ENCODE results near the gene HOXB7. TPM values are rescaled to one million over a fixed set of nuclear protein-coding genes. Genes with fewer than 3 reads are reported as not detected.

Gene HOXB7
- total RNA-seq, 1 experiment from 2014 or later, result 9.1 TPM

DNA sequence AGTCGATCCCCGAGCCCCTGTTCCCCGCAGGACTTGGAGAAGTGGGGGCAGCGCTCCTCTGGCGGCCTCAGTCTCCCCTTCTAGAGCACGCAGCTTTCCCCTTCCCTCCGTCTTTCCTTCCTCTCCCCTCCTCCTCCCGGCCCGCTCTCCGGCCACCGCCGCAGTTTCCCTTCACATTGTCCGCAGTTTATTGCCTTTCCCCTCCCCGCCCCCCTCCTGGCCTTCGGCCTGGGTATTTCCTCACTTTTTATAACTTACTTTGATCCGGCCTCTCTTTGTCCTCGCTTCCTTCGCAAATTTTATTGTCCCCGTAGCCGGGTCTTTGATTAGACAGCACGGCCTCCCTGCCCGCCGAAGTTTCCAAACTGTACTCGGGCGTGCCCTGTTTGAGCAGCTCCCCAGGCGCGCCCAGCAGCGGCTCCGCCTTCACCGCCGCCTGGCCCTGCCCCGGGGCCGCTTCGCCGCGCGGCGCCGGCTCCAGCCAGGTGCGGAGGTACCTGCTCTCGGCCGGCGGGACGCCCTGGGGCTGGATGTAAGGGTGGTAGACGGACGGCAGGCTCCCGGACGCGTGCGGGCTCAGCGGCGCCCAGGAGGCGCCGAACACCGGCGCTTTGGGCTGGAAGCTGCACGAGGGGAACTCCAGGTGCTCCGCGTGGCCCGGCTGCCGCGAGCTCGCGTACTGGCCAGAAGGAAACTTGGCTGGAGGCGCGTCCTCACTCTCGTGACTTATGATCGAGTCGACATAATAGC, 14.9 kb upstream of the HOXB7 start:
- in situ Hi-C loops (cut with HindIII; ENCODE audit: low sequenced_read_pairs), result no loop called here
- DNase-seq (ENCODE audit: low spot score), result no peak

DNA sequence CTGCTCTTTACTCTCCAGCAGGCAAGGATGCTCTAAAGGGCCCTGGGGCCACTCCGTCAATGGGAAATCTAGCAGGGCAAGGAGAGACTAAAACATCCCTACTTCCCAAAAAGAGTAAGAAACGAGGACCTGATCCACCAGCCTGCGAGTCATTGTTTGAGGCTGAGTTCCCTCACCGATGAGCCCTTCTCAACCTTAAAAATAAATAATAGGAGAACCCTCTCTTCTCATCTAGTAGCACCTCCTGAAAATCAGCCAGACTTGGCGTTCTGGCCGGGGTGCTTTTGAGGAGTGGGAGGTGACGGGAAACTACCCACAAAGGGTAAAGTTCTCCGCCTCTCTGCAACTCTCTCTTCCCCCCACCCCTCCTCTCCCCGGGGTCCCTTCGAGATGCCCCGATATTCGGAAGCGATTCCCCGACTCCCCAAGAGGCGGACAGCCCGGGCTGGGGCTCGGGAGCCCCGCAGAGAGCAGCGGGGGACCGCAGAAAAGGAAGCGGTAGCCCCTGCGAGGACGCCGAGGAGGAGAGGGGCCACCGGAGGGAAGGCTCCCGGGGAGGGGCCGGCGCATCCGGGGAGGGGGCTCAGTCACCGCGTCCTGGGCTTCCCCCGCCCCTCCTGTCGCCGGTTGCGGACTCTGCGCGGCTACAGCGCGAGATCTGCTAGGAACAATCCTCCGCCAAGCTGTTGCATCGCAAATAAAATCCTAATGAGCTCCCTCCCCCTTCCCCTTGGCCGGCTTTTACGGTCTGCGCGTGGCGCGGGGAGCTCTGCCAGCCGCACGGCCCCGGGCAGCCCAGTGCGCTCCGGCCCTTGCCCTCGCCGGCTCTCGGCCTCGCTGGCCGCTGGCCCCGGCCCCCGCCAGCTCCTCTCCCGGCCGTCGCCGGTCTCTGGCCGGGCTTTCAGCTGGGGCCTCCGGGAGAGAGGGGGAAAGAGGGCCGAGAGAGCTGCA, 14.0 kb upstream of the HOXB7 start:
- in situ Hi-C loops (cut with HindIII; ENCODE audit: low sequenced_read_pairs), result no loop called here
- DNase-seq (ENCODE audit: low spot score), result no peak

DNA sequence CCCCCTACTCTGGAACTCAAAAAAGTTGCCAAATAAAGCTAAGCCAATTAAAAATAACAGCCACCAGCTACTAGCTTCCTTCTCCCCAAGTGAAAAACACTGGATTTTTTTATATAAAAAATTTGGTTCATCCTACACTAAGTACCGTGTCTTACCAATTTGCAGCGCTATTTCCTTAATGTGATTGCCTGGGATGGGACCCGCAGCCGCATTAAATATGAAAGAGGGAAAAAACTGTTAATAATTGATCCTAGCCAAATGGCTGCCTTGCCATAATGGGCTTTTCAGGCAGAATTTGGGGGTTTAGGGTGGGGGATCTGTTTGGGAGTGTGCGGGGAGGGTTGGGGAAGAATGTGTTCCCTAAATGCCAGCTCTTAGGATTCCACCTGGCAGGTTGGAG, 13.3 kb upstream of the HOXB7 start:
- no peak for DNase-seq (ENCODE audit: low spot score)
- in situ Hi-C loops (cut with HindIII; ENCODE audit: low sequenced_read_pairs), result no loop called here

DNA sequence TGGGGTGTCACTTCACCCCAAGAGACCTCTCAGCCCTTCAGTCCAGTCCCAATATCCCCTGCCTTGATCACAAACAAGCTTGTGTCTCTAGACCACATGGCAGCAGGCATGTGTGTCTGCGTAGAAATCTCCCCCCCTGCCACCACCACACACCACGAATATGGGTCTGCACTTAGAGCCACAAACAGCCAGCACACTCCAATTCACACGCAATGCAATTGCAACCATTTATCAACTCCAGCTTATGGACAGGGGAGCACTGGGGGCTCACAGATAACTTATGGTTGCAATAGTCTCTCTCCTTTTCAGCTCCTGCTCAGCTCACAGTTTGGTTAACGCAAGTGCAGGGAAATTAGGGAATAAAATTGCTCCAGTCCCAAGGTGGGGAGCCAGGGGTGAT, 12.8 kb upstream of the HOXB7 start:
- in situ Hi-C loops (cut with HindIII; ENCODE audit: low sequenced_read_pairs), result no loop called here
- DNase-seq (ENCODE audit: low spot score), result no peak

DNA sequence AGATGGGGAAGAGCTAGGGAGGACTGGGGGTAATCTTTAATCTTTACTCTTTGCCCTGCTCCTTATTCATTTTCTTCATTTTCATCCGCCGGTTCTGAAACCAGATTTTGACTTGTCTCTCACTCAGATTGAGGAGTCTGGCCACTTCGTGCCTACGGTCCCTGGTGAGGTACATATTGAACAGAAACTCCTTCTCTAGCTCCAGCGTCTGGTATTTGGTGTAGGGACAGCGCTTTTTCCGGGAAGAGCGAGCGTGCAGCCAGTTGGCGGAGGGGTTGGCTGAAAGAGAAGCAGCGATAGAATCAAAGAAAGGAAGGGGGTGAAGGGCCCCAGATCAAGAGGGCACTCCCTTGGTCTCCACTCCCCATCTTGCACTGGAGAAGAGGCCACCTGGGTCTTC, 12.0 kb upstream of the HOXB7 start:
- in situ Hi-C loops (cut with HindIII; ENCODE audit: low sequenced_read_pairs), result no loop called here
- DNase-seq (ENCODE audit: low spot score), result no peak

DNA sequence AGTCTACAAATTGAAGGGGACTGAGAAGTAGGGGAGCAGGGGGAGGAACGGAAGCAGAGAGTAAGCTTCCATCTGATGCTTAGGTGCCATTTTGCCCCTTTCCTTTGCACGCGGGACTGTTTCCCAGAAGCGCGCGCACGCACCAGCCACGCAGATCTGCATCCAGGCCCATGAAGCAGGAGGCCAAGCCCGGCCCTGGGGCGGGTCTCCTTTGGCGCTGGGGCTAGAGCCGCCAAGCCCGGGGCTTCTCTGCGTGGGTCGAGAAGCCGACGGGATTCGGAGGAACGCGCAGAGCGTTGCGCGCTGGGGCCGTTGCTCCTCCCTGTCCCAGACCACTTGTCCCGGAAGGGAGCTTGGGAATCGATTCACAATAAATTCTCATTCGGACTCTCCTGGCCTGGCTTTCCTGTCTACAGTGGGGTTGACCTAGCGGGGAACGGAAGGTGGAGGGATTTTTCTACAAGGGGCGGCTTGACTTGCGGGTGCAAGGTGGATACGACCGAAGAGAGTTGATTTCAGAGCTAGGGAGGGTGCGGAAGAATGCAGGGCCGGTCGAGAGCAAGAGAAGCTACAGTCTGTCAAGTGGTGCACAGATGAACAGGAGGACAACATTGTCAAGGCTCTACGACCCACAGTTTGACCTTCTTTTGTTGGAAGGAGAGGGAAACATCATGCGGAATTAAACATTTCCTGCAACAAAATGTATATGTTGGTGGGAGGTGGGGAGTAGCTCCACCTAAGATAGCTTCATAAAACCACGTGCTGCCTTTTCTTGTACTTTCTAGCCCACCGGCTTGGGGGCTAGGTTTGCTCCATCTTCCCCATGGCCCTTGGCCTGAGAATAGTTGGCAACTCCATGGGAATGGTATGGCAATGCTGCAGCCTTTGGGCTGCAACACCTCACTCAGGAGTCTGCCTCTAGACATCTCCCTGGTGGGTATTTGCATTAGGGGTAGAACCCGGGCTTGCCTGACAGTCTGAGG, 10.9 kb upstream of the HOXB7 start:
- in situ Hi-C loops (cut with HindIII; ENCODE audit: low sequenced_read_pairs), result no loop called here

DNA sequence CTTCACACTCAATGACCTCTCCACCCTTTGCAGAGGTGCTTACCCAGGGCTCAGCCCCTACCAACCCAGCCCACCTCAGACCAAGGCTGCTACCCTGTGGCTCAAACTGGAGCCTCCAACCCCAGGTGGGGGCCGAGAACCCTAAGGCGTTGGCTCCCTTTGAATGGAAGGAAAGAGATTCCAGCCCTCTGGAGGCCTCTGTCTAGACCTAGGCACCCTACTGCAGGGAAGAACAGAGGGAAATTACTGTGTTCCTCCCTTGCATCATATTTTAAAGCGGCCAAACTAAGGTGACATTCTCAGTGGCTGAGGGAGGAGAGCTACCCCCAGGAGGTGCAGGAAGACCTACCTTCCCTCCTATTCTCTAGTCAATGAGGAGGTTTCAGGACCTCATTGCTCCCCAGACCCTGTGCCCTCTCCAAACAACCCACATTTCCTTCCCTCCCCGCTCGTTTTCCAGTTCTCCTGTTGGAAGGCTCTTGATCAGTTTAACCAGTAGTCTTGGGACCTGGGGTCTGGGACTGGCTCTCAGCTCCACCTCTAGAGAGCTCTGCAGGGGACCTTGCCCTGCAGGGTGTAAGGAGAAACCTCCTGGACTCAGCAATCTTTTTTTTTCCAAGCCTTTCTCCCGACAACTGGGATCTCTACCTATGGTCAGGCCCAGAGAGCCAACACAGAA, 9.8 kb upstream of the HOXB7 start:
- no peak for DNase-seq (ENCODE audit: low spot score)
- in situ Hi-C loops (cut with HindIII; ENCODE audit: low sequenced_read_pairs), result no loop called here

More for the DNA sequence above, 10.9 kb upstream of the HOXB7 start:
- DNase-seq (ENCODE audit: low spot score), result no peak

DNA sequence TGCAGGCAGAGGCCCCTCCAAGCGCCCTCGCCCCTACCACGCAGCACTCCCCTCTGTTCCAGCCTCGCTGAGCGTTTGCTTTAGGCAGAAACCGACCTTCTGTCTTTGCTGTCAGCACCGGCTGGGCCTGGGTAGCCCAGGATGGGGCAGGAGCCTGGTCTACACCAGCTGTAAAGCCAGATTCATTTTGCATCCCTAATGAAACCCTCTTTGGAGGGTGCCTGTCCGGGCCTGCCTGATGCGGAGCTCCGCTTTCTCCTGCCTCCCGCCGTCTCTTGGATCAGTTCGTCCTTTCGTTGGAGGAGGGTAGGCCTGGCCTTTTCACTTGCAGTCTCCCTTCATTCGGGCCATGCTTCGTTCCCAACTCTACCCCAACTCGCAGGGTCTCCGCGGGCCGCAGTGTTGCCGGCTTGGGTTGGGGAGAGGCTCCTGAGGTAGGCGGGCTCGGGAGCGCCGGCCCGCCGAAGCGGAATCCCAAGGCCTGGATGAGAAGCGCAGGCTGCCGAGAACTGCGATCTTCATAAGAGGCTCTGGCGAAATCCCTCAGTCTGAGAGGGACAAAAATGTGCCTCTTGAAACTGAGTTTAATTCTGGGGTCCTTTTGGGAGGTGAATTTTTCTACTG, 9.1 kb upstream of the HOXB7 start:
- in situ Hi-C loops (cut with HindIII; ENCODE audit: low sequenced_read_pairs), result no loop called here

DNA sequence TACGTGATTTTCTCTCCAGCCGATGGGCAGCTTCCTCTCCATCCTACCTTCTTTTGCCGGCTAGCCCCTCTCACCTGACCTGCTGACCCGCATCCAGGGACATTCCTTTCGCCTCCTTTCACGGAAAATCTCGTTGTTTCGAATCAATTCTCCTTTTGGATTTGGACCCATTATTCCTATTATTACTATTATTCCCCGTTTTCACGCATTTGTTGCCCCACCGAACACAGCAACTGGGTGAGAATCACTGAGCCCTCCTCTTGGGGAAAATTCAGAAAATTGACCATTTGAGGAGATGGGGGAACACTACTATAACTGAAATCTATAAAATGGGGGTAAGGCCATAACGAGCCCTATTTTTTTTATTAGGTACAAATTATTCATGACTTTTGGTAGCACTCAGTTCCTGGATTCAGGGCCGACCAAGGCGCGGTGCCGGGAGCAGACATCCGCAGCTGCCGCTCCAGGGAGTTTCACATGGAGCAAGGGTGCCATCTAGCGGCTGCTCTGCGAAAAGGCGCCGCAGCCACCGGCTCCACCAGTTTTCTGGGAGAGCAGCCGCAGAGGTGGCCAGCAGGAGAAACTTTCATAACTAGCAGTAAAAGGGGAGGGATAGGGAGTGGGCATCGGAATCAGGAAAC, 7.6 kb upstream of the HOXB7 start:
- in situ Hi-C loops (cut with HindIII; ENCODE audit: low sequenced_read_pairs), result no loop called here
- peak; percentile 76 for DNase-seq (ENCODE audit: low spot score)

More for the DNA sequence above, 9.1 kb upstream of the HOXB7 start:
- no peak for DNase-seq (ENCODE audit: low spot score)

DNA sequence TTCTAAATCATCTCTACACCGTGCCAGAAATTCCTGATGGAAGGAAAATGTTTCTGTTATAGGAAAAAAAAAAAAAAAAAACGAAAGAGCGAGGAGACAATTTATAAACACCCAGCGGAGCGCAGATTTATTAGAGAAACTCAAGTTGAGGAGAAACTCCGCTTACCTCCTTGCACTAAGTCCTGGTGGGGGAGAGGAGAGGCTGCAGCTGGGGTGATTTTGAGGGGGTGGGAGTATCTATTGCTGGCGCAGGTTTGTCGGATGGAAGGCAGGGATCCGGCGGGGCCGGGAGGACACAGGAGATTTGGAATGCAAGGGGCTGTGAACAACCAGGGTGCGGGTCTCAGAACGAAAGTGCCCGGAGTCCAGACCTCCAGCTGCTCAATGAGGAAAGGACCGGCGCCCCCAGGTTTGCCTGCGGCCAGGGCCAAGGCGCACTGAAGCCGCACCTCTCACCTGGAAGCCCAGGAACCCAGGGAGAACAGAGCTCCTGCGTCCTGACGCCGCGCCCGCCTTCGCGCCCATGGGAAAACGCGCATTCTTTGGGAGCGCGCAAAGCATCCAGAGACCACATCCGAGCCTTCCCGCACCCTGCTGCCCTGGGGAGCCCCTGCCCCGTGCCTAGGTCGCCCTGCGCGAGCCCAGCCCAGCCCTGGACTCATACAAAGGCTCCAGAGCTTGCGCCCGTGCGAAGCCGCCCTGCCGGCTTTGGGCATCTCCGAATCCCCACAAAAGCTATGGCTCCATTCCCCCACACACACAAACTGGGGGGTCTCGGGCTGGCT, 6.8 kb upstream of the HOXB7 start:
- in situ Hi-C loops (cut with HindIII; ENCODE audit: low sequenced_read_pairs), result no loop called here

DNA sequence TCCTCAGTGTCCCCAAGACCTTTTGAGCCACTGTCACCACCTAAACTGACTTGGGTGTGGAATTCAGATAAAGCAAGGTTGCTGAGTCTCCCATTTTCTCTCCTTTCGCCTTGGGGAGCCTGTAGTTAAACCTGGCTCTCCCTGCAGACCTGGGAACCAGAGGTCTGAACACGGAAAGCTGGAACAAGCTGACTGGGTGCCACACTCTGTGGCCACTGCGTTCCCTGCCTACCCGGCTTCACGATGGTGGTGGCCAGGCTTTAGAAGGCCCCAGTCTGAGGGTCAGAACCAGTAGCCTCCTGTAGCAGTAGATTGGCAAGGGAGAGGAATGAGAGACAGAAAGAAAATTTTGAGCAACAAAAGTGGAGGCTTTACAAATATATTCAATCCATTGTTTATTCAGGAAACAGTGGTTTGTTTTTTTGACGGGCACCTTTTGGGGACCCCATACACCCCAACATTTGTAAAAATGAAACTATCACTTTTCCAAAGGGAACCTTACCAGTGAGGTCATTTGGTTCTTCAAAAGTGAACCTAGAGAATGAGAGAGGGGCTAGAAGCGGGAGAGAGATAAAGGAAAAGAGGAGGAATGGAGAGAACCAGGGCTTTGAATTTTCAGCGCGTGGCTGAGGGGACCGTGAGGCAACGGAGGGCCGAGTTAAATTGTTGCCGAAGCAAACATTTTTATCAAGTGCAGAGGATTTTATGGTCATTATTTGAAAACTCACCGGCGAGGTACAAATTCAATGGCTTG, 6.1 kb upstream of the HOXB7 start:
- DNase-seq (ENCODE audit: low spot score), result no peak
- in situ Hi-C loops (cut with HindIII; ENCODE audit: low sequenced_read_pairs), result no loop called here

More for the DNA sequence above, 6.8 kb upstream of the HOXB7 start:
- DNase-seq (ENCODE audit: low spot score), result no peak

DNA sequence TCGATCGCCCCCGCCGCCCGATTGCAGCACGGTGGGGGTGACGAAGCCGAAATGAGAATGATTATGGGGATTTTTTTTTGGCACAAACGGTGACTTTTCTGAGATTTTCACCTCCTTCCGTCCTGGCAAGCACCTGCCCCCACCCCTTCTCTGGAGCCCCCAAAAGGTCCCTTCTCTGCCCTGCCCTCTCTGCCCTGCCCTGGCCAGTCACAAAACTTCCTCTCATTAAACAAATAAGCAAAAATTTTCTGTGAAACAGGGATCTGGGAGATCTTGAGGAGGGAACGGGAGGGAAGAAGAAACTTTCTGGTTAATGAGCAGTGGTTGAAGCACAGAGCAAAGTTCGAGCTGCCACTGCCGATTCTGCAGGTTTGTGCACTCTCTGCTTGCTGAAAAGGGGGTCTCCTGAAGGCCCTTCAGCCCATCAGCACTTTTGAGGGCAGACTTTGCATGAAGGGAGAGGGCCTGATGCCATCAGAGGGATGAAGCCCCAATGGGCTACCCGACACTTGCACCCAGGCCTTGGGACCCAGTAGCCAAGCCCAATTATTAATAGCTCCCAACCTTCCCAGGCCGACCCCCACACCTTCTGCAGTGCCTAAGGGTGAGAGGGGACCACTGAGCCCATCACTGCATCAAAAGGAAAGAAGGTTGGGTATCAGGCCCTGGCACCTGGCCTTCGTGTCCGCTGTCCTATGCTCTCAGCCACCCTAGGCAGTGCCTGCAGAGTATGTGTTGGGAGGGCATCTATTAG, 5.3 kb upstream of the HOXB7 start:
- in situ Hi-C loops (cut with HindIII; ENCODE audit: low sequenced_read_pairs), result no loop called here
- no peak for DNase-seq (ENCODE audit: low spot score)

DNA sequence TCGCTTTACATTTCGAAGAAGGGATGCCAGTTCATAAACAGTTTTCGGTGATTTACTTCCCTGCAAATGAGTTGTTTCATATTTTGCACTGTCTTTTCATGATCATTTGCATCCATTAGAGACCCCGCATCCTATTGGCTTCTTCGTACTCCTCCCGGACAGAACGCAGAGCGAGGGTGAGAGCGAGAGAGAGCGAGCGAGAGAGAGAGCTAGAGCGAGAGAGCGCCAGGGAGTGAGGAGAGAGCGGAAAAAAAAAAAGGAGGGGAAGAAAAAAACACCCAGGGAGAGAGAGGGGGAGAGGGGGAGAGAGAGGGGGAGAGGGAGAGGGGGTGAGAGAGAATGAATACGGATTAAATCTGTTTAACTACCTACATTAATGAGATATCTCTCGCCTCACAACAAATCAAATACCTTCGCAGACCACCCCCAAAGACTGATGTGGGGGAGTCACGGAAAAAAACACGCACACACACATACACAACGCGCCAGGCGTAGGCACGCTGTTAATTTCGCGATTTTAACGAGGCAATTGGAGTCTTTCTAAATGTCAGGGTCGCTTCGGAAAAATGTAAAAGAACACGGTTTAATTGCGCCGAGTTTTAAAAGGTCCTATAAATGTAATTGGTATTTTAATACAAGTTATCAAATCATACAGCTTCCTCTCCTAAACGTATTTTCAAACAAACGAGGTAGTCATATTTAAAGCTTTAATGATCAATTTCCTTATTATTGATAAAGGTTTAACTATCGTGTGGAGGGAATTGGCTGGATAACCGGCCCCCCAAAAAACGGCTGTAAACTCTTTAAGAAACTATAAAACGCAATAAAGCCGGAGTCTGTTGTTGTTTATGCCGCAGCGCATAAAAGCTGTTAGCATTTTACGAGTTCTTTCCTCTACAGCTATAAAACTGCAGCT, 4.5 kb upstream of the HOXB7 start, which contains the start of gene HOXB8:
TSS of gene HOXB8 (minus strand) at position 246 of the 916 bp plus-strand sequence. CDS start 588 bp downstream, outside the sequence.
- no peak for DNase-seq (ENCODE audit: low spot score)
- in situ Hi-C loops (cut with HindIII; ENCODE audit: low sequenced_read_pairs), result no loop called here

DNA sequence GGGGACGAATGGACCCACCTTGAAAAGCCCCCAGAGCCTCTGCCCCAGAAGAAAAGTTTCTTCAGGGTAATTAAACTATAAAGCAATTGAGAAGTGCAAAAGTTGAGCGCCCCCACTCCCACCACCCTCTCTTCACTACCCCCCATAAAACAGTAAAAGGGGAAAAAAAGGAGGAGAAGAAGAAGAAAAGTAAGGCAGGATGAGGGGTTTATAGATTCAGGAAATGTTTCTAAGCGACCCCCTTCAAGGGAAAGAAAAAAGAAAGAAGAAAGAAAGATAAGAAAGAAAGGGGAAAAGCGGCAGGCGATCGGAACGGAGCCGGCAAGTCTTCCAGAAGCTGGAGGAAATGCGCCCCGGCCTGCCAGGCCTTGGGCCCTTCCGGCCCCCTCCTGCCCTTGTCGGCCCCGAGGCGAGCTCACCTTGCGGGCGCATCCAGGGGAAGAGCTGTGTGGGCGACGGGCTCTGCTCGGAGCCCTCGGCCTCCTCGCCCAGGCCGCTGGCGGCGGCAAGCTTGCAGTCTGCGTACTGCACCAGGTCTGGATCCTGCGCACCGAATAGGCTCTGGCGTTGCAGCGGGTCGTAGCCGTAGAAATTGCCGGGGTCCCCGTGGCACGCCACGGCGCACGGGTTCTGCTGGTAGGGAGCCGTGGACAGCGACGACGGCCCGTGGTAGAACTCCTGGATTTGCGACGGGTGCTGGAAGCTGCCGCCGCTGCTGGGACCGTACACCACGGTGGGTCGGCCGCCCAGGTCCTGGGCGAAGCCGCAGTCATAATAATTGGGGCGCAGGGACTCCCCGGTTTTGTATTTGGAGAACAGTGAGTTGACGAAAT, 3.3 kb upstream of the HOXB7 start:
- no peak for DNase-seq (ENCODE audit: low spot score)
- in situ Hi-C loops (cut with HindIII; ENCODE audit: low sequenced_read_pairs), result no loop called here

Measured in G401 (cell line).